HG02678 (cell line): ENCODE data around the gene ZNF512B.
"Not testable (repeated sequence)": the region's sequence is repeated elsewhere in the genome, so short reads cannot be mapped to it uniquely, and the experiment has no call there.

ENCODE experiments used
- ATAC-seq: cut with Tn5 transposase; IDR thresholded peaks from one replicate; pipeline ENCODE4 v1.9.1; 2021; ENCODE audit warnings: mild to moderate bottlenecking, moderate library complexity; ENCODE audit not compliant: unreplicated experiment

The ZNF512B gene, protein sequence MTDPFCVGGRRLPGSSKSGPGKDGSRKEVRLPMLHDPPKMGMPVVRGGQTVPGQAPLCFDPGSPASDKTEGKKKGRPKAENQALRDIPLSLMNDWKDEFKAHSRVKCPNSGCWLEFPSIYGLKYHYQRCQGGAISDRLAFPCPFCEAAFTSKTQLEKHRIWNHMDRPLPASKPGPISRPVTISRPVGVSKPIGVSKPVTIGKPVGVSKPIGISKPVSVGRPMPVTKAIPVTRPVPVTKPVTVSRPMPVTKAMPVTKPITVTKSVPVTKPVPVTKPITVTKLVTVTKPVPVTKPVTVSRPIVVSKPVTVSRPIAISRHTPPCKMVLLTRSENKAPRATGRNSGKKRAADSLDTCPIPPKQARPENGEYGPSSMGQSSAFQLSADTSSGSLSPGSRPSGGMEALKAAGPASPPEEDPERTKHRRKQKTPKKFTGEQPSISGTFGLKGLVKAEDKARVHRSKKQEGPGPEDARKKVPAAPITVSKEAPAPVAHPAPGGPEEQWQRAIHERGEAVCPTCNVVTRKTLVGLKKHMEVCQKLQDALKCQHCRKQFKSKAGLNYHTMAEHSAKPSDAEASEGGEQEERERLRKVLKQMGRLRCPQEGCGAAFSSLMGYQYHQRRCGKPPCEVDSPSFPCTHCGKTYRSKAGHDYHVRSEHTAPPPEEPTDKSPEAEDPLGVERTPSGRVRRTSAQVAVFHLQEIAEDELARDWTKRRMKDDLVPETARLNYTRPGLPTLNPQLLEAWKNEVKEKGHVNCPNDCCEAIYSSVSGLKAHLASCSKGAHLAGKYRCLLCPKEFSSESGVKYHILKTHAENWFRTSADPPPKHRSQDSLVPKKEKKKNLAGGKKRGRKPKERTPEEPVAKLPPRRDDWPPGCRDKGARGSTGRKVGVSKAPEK

DNA sequence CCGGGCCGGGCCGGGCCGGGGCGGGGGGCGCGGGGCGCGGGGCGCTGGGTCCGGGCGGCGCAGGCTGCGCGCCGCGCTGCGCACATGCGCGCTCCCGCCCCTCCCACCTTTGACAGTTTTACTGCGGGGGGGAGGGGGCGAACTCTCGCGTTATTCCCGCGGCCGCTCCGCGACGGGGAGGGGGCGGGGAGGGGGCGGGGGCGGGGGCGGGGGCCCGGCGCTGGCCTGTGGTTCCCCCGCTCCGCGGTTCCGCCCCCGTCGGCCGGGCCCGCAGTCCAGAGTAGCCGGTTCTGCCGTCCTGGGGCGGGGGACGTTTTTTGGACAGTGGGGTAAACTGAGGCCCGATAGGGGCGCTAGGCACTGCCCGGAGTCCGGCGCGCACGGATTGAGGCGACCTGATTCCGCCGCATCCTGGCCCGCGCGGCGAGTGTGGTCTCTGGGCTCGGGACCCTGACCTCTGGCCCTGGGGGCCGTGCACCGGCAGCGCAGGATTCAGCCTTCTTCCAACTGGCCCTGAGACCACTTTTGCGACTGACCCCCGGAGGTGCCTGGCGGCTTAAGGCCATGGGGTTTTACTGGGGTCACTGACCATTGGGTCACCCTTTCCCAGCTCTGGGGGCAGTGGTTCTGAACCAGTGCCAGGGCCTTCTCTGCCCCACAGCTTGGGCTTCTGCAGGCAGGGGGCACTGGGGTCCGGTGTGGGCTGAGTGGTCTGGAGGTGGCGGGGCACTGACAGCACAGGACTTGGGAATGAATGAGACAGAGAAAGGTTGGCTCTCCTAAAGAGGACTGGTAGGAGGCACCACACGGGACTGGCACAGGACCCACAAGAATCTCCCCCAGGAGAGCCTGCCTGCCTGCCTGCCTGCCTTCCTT lies at the start of gene ZNF512B:
TSS of gene ZNF512B (minus strand) at position 93 of the 876 bp plus-strand sequence. CDS start 1,980 bp downstream, outside the sequence.
- no peak for ATAC-seq

DNA sequence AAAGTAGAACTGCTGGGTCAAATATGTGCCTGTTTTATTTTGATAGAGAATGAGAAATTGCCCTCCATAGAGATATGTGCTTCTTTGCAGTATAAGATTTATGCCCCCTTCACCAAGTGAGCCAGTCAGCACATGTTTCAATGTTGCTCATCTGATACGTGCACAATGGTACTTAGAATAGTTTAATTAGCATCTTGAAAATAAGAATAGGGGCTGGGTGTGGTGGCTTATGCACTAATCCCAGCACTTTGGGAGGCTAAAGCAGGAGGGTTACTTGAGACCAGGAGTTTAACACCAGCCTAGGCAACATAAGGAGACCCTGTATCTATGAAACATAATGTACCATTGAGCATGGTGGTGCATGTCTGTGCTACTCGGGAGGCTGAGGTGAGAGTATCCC lies 45.9 kb upstream of the ZNF512B start:
- no peak for ATAC-seq

DNA sequence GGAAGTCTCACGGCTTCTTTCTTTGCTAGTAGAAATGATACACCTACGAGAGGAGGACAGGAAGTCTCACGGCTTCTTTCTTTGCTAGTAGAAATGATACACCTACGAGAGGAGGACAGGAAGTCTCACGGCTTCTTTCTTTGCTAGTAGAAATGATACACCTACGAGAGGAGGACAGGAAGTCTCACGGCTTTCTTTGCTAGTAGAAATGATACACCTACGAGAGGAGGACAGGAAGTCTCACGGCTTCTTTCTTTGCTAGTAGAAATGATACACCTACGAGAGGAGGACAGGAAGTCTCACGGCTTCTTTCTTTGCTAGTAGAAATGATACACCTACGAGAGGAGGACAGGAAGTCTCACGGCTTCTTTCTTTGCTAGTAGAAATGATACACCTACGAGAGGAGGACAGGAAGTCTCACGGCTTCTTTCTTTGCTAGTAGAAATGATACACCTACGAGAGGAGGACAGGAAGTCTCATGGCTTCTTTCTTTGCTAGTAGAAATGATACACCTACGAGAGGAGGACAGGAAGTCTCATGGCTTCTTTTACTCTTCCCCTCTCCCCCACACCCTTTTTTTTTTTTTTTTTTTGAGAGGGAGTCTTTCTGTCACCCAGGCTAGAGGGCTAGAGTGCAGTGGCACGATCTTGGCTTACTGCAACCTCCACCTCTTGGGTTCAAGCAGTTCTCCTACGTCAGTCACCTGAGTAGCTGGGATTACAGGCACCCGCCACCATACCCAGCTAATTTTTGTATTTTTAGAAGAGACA lies 42.8 kb upstream of the ZNF512B start:
- not testable (repeated sequence) for ATAC-seq

DNA sequence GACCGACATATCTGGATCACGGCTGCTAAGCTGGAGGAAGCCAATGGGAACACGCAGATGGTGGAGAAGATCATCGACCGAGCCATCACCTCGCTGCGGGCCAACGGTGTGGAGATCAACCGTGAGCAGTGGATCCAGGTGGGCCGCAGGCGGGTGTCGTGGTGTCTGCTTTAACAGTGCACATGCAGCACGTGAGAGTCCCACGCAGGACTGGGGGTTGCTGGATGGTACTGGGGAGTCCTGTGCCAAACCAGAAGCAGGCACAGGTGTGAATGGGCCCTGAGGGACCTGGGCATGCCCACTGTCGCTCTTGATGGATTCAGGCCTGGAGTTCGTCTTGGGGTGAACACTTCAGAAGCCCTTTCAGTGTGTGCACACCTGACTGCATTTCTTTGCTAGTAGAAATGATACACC lies 41.6 kb upstream of the ZNF512B start:
- ATAC-seq = no peak

DNA sequence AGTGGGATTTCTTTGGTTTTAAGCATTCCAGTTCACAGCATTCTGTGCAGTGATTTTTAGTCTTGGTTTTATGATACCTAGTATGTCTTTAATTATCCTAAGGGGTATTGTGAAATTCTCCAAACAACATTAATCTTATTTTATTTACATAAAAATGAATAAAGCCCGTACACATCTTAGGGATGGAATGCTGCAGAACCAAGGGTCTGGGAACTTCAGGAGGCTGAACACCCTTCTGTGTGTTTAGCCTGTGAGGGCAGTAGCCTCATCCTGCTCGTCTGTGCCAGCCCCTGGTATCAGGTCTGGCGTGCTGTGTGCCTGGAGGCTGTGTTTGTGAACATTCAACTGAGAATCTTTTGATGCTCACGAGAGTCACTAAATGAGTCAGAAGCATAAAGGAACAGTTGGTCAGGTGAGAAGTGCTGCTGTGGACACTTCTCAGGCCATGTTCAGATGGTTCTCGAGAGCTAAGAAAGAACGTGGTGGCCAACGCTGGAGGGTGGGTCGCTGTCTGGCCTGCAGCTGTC lies 41.0 kb upstream of the ZNF512B start:
- no peak for ATAC-seq

DNA sequence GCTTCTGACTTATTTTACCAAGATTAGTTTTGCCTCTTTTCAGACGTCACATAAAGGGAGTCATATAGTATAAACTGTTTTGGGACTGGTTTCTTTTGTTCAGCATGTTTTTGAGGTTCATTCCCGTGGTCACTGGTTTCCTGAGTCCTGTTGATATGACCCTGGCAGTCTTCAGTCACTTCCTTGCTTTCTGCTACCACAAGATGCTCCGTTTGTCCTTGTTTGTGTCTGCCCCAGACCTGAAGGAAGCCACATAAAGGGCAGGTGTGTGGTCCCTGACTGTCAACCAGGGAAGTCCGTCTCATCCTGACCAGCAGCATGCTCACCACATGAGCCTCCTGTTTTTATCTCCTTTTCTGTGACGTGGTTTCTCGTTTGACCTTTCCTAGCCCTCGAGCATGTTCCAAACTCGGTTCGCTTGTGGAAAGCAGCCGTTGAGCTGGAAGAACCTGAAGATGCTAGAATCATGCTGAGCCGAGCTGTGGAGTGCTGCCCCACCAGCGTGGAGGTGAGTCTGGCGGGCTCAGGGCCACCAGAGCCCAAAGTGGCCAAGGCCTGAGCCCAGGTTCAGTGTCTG lies 40.2 kb upstream of the ZNF512B start:
- ATAC-seq = no peak

DNA sequence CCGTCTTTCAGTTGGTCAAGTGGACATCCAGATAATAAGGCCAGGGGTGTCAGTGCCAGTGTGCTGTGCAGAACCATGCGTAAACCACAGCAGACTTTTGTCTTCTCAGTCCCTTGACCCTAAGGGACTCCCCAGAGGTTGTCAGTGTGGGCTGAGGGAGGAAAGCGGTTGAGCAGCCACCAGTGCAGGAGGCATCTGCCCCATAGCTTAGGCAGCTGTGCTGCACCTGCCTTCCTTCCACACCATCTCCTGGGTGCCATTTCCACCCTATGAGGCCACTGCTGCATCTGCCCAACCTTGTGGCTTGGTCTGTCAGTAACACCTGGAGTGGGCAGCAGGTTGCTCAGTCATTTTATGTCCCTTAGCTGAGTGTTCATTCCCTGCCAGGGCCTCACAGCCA lies 37.2 kb upstream of the ZNF512B start:
- ATAC-seq = no peak

DNA sequence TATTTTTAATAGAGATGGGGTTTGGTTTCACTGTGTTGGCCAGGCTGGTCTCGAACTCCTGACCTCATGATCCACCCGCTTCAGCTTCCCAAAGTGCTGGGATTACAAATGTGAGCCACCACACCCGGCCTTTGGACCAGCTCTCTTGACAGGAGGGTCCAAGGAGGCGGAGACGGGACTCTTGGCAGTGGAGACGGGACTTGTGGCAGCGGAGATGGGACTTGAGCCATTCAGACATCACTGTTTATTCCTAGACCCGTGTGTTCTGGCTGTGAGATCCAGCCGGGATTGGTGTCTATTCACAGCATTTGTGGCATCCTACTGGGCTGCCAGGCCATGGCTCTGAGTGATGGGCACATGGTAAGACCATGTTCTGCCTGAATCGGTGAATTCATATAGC lies 36.8 kb upstream of the ZNF512B start:
- ATAC-seq = no peak

DNA sequence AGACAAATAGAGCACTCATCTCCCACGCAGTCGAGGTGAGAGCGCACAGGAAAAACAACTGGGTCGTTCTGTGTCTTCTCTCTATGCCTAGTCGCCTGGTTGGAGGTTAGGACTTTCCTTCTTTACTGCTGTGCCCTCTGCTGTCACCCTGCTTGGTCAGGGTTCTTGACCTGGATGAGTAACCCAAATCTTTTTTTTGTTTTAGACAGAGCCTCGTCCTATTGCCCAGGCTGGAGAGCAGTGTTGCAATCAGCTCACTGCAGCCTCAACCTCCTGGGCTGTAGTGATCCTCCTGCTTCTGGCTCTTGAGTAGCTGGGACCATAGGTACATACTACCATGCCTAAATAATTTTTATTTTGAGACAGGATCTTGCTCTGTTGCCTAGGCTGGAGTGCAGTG lies 35.7 kb upstream of the ZNF512B start:
- ATAC-seq = no peak

DNA sequence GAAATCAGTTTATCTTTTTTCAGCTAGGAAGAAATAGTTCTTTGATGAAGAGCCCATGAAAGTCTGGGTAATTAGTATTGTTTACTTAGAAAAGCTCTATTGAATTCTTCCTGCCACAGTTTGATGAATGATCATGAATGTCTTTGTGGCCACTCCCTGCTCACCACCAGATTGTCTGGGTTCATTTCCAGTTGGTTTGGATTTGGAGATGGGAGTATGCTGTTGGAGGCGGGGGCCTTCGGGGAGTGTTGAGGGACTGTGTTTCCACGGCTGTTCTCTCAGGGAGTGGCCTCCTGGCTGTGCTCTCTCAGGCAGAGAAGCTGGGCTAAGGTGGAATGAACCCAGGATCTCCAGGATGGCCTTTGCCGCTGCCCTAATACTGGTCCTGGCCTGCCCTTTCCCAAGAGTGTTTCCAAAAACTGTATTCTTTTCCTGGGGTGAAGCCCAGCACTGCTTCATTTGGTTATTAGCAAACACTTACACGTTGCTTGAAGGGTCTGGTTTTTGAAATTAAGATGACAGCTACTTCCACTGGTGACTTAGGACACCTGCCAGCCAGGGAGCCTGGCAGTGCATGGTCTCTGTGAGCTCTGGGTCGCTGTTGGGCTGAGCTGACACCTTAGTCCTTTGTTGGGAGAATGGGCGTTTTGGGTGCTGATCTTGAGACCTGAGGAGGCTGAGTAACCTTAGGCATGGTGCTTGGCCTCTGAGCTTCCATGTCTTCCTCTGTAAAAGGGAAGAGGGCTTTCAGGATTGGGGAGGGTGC lies 34.4 kb upstream of the ZNF512B start:
- no peak for ATAC-seq

DNA sequence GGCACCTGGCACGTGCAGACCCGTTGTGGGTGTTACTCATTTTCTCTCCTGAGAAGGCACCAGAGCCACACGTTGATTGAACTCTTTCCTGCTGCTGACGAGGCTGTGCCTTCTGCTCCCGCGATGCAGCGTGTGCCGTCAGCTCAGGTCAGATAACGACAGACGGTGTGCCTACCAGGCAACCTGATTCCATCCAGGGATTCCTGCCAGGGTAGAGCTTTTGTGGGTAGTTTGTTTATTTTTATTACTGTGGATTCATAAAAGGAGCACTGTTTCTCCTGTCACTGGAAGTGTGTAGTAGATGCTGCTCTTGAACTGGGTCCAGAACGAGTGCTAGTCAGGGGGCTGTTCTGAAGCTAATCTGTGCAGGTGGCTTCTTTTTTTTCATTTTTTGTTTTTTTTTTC lies 31.9 kb upstream of the ZNF512B start:
- no peak for ATAC-seq

DNA sequence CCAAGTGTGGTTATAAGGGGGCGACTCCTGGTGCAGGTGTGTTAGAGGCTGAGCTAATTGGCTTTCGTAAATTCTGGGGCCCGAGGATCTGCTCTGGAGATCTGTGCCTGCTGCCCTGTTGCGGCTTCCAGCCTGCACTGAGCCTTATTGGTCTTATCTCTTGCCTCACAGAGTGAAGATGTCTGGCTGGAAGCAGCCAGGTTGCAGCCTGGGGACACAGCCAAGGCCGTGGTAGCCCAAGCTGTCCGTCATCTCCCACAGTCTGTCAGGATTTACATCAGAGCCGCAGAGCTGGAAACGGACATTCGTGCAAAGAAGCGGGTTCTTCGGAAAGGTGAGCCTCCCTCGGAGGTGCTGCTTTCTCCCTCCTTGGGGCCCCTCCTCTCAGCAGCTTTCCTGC lies 31.2 kb upstream of the ZNF512B start:
- no peak for ATAC-seq

DNA sequence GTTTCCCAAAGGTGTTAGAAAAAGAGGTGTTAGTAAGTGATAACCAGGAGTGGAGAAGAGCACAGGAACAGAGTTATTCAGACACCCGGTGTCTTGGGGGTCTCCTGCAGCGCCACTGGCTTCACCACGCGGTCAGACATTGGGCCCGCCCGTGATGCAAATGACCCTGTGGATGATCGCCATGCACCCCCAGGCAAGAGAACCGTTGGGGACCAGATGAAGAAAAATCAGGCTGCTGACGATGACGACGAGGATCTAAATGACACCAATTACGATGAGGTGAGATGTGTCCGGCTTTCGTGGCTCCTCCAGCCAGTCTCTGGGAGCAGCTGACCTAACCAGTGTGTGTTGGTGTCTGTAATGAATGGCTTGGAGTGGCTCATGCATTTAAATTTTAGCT lies 13.2 kb upstream of the ZNF512B start:
- no peak for ATAC-seq

DNA sequence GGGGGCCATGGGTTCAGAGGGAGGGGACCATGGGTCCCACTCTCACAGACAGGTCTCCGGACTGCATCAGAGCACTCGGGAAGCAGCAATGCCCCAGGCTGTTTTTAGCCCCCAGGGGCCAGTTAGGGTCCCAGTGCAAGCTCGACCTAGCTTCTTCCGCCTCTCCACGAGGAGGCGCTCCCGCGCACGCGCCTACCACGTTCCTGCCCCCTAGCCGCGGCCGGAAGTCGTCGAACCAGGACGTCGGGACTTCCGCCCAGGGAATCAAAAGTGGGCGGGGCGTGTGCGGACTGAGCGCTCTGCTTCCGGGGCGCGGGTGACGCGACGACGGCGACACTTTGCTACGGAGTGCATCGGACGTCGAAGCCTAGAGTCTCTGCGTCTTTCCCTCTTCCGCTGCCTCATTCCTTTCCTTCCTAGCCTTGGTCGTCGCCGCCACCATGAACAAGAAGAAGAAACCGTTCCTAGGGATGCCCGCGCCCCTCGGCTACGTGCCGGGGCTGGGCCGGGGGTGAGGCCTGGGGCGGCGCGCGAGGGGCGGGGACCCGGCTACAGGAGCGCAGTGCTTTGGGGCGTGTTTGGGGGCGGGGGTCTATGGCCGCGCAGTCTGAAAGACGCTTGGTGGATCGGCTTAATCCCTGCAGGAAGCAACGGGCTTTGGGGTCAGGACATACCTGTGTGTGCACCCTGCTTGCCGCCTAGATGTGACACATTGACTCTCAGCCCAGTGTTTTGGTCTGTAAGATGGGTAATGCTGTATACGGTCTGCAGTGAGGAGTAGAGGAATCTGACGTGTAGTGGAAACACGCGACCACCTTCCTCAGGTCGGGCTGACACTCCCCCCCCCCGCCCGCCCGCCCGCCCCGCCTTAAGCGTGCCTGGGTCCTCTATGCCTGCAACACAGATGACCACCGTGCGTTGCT lies 11.3 kb upstream of the ZNF512B start, which contains the start of gene PRPF6:
TSS of gene PRPF6 (plus strand) at position 327 of the 923 bp plus-strand sequence. CDS start at position 441, 114 bp downstream.
- ATAC-seq = peak; percentile 59

DNA sequence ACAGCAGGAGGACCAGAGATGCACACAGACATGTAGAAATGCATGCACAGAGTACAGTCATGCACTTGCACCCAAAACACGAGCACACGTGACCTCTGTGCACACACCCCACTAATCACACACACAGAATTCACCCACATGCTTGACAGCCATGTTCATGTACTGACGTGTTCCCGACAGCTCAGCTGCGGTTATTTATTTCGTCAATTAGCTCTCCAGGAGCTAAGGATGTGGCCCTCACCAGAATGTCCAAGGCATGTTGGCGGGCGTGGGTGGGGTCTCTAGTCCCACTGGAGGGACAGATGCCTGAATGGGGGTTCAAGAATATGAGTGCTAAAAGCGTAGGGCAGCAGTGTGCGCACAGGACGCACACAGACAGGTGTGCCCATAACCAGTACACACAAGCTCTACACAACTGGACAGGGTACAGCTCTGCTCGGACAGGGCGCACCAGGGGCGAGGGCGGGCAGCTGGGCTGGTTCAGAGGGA lies 10.6 kb upstream of the ZNF512B start:
- ATAC-seq = peak; percentile 5

DNA sequence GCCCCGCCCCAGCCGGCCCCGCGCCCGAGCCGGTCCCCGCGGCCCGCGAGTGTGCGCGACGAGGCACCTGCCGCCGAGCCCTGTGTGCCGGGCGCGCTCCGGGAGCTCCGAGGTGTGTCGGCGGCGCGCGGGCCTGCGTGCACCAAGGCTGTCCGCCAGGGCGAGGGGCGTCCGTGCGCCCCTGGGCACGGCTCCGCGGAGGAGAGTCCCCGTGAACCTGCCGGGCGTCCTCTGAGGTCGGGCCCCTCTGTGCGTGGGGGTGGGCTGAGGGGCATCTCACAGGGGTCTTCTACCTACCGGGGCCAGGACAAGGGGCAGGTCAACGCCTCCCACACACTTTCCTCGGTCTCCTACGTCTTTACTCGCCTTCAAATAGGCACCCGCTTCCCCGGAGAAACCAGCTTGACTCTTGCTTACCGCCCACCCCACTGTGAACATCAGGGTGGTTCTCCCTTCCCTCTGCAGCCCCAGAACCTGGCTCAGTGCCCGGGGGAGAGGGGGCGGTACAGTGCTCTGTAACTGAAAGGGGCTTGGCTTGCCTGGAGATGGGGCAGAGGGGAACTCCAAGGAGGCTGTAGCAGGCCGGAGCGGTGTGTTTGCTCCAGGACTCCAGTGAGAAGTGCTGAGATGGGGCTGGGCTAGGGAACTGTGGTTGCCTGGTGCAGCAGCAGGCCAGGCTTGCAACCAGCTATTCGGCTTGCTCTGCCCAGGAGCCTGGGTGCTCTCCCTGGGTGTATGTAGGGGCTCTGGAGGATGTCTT lies 10.0 kb upstream of the ZNF512B start, which contains the start of gene SAMD10:
TSS of gene SAMD10 (minus strand) at position 86 of the 760 bp plus-strand sequence. CDS start 175 bp downstream, outside the sequence.
- ATAC-seq = peak; percentile 35

DNA sequence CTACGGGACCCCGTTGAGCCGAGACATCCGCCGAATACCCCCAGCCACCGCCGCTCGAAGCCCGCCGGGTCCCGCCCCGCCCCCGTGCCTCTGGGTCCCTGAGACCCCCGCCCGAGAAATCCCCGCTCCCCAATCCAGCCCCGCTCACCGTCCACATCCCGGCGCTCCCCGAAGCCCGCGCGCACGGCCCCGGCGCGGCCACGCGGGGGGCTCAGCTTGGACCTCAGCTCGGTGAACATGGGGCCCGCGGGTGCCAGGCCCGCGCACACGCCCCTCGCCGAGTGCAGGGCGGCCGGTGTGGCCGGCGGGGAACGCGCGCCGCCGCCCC lies 9.5 kb upstream of the ZNF512B start:
- ATAC-seq = no peak
